WTC11 (cell line): ENCODE measurements around the gene FST.

ENCODE experiments used
- ATF6 ChIP-seq: sonication (generic); formaldehyde crosslinking; IDR thresholded peaks from 2 replicates; pipeline ENCODE4 v1.8.1; 2023; ENCODE audit warnings: mild to moderate bottlenecking, missing genetic modification reagents
- CTCF ChIP-seq: fragments of 200-600 bp; IDR thresholded peaks from 2 replicates; pipeline ENCODE4 v1.8.0; 2022; ENCODE audit warnings: antibody characterized with exemption
- E2F5 ChIP-seq: sonication (generic); formaldehyde crosslinking; IDR thresholded peaks from 2 replicates; pipeline ENCODE4 v1.8.1; 2022; ENCODE audit warnings: mild to moderate bottlenecking, moderate library complexity, missing genetic modification reagents
- IRF1 ChIP-seq: sonication (generic); formaldehyde crosslinking; IDR thresholded peaks from 2 replicates; pipeline ENCODE4 v1.8.0; 2023; ENCODE audit warnings: missing genetic modification reagents
- NFYB ChIP-seq: sonication (generic); formaldehyde crosslinking; conservative IDR thresholded peaks from 2 replicates; pipeline ENCODE4 v1.8.0; 2022; ENCODE audit warnings: low read depth, missing genetic modification reagents
- NR3C1 ChIP-seq: sonication (generic); formaldehyde crosslinking; conservative IDR thresholded peaks from 2 replicates; pipeline ENCODE4 v1.8.1; 2023; ENCODE audit warnings: low read depth, mild to moderate bottlenecking, missing genetic modification reagents
- SP1 ChIP-seq: sonication (generic); formaldehyde crosslinking; conservative IDR thresholded peaks from 2 replicates; pipeline ENCODE4 v1.8.1; 2022; ENCODE audit warnings: missing genetic modification reagents
- USF2 ChIP-seq: sonication (generic); formaldehyde crosslinking; IDR thresholded peaks from 2 replicates; pipeline ENCODE4 v1.8.1; 2023; ENCODE audit warnings: mild to moderate bottlenecking, missing genetic modification reagents, moderate library complexity
- ZNF317 ChIP-seq: sonication (generic); formaldehyde crosslinking; IDR thresholded peaks from 2 replicates; pipeline ENCODE4 v1.8.1; 2023; ENCODE audit warnings: low read depth, mild to moderate bottlenecking, moderate library complexity, missing genetic modification reagents, borderline replicate concordance

GRCh38 chr5:53503562-53504218 is 23.3 kb downstream of the FST start:
- no peak for TF ChIP-seq CTCF
- TF ChIP-seq ZNF317 (CRISPR knock-in tag) = no peak
- no peak for TF ChIP-seq NR3C1 (CRISPR knock-in tag)
- no peak for TF ChIP-seq E2F5 (CRISPR knock-in tag)
- no peak for TF ChIP-seq SP1 (CRISPR knock-in tag)
- no peak for TF ChIP-seq IRF1 (CRISPR knock-in tag)
- TF ChIP-seq ATF6 = no peak
- TF ChIP-seq NFYB = no peak
- no peak for TF ChIP-seq USF2 (CRISPR knock-in tag)
